Sigmoid colon (tissue), 4 donors: ENCODE data around the gene BCL7A.

Experiments used
- POLR2AphosphoS5 ChIP-seq, 4 donors: sonication (generic); formaldehyde crosslinking; IDR thresholded peaks; one replicate each; pipeline ENCODE4 v1.6.1; 2017; ENCODE audit warnings: antibody characterized with exemption in 4 of 4
- TF ChIP-seq, protein P1 (sequence below), 4 experiments: fragments of 450-650 bp in 3 of 4; fragments of 200-600 bp in 1 of 4; IDR thresholded peaks; one replicate each; pipeline ENCODE4 v1.5.1; 2016 to 2019; ENCODE audit warnings: antibody characterized with exemption in 4 of 4, mild to moderate bottlenecking in 3 of 4, moderate library complexity in 2 of 4

DNA sequence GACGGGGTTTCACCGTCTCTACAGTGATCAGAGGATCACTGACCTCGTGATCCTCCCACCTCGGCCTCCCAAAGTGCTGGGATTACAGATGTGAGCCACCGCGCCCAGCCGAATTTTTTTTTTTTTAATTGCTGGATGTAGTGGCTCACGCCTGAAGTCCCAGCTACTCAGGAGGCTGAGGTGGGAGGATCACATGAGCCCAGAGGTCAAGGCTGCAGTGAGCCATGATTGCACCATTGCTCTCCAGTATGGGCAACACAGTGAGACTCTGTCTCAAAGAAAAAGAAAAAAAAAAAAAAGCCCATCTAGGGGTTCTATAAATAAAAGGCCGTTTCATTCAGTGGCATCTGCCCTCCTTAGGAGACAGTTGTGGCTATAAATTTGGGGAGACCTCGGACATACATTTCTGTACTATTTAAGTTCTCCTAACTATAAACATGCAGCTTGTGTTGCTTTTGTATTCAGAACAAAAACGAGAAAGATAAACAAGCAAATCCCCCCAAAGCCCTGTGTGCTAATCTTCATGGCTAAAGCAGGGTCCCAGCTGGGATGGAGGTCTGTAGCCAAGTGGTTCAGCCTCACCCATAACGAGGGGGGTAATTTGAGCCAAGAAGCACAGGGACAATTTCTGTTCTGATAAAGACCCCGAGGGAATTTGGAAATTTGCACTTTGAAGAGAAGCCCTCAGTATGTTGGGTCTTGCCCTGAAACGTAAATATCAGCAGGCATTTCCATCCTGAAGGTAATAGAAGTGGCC is 35.0 kb upstream of the BCL7A start:
- no peak for TF ChIP-seq POLR2AphosphoS5 (IDR thresholded peaks at IDR 0.05)
- TF ChIP-seq, protein P1, sequence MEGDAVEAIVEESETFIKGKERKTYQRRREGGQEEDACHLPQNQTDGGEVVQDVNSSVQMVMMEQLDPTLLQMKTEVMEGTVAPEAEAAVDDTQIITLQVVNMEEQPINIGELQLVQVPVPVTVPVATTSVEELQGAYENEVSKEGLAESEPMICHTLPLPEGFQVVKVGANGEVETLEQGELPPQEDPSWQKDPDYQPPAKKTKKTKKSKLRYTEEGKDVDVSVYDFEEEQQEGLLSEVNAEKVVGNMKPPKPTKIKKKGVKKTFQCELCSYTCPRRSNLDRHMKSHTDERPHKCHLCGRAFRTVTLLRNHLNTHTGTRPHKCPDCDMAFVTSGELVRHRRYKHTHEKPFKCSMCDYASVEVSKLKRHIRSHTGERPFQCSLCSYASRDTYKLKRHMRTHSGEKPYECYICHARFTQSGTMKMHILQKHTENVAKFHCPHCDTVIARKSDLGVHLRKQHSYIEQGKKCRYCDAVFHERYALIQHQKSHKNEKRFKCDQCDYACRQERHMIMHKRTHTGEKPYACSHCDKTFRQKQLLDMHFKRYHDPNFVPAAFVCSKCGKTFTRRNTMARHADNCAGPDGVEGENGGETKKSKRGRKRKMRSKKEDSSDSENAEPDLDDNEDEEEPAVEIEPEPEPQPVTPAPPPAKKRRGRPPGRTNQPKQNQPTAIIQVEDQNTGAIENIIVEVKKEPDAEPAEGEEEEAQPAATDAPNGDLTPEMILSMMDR (IDR thresholded peaks at IDR 0.05): no peak
